Measurements from ENCODE around the gene FAM222A.

FAM222A gene

DNA sequence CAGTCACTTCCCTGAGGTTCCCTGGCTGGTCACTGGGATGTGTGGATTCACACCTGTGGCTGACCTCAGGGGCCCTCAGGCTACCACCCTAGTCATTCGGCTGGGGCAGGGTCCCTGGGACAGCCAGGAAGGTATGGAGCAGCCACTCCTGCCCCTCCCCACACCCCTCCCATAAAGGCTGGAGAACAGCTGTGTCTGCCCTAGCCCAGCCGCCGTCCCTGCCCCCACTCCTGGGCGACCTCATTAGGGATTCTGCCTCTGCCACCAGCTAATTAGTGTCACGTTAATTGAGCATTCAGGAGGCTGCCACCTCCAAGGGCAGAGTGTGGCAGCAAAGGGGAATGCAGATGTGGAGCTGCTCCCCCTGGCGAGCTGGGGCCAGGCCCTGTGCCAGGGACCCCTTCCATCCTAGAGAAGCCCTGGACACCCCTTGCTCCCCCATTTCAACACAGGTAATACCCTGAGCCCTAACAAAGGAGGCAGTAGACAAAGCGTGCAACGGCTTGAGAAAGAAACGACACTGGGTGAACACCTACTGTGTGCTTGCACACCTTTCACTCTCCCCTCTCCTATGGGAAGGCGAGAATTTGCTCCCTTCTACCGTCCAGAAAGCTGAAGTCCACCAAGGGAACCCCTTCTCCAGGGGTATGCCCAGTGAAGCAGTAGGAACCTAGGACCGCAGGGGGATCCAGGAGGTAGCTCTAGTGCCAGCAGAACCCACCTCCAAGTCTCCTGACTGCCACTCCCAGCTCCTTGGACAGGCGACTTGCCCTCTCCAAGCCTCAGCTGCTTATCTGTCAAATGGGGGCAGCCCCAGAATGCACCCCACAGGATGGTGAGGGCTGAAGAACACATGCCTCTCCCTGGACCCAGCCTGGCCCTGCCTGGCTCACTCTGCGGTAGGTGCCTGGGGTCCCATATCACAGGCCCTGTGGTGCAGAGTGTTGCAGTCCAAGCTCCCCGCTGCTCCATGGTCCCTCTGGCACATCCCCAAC is 45.1 kb downstream of the FAM222A start:
- no peak overlapping the region for H3K4me3 ChIP-seq (ENCODE audit: low read depth, low read length)
- no peak for TF ChIP-seq CTCF (conservative IDR thresholded peaks at IDR 0.05; ENCODE audit: low read depth, low read length)
- DNase-seq (ENCODE audit: low read depth): no peak

- TF ChIP-seq CTCF (conservative IDR thresholded peaks at IDR 0.05; ENCODE audit: low read depth, low read length): no peak
- no peak overlapping the region for H3K4me3 ChIP-seq (ENCODE audit: low read depth, low read length)
- no peak for DNase-seq (ENCODE audit: low read depth)
Observed at GRCh38 chr12:109759595-109759994, 46.0 kb downstream of the FAM222A start.

DNA sequence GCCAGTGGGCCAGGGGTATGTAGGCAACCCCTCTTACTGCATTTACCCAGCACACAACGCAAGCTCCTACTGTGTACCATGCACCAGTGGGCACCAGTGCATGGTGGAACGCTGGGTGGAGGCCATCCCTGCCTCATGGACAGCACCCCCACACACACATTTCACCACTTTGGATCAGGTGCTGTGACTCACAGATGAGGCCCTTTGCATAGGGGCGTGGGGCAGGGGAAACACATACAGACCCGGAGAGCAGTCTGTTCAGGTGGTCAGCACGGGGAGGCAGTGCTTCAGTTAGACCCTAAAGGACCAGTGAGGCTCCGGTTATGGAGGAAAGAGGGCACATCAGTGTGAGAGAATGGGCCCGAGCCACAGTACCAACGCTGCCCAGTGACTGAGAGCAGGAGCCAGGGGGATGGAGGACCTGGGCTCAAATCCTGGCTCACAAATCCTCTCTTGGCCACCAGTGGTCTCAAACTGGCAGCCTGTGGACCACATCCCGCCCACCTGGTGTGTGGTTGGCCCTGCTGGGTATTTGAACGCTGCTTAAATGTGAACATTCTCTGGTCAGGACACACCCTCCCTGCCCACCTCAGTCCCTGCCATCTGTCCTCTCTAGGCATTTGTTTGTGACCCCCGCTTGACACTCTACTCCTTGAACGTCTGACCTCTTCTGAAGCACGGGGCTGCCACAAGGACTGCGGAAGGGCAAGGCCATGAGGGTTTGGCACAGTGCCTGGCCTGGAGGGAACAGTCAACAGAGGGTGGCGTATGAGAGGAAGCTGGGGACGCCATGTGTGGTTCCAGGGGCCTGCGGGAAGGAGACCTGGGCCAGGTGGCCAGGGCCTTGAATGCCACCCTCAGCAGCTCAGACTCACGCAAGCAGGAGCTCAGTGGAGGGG is 46.7 kb downstream of the FAM222A start:
- no peak for DNase-seq (ENCODE audit: low read depth)
- no peak overlapping the region for H3K4me3 ChIP-seq (ENCODE audit: low read depth, low read length)
- no peak for TF ChIP-seq CTCF (conservative IDR thresholded peaks at IDR 0.05; ENCODE audit: low read depth, low read length)

DNA sequence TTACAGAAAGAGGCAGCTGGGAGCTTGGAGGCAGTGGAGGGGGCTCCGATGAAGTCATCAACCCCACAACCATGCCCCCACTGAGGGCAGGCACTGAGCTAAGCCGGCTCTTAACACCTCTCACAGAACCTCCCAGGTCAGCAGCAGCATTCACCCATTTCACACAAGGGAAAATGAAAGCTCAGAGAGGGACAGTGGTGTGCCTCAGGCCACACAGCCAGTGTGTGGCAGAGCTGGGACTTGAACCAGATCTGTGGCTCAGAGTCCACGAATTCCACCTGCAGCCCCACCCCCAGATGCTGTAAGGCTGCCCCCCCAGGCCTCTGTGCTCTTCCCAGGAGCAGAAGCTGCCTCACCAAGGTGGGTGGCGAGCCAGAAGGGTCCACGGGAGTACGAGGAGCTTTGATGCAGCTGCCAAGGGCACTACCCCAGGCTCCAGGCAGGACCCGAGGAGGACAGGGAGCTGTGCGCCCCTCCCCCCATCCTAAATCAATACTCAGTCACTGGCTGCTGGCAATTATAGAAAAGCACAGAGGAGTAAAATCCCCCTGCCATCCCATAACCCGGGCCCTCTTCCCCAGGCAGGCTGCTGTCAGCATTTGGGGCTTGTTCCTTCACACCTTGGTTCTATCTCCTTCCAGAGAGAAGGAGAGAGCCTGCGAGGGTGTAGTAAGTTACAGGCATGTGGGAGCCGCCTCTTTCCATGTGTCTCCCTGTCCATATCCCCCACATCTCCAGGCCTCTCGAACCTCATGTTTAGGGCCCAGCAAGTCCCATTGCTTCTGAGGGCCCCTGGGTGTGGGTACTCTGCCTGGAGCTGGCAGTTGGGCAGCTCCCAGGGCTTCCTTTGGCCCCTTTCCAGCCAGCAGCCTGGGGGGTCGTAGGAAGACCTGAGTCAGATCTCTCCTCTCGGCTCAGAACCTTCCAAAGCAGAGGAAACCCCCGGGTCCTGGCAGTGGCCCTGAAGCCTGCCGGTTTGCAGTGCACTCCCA is 47.6 kb downstream of the FAM222A start:
- TF ChIP-seq CTCF (conservative IDR thresholded peaks at IDR 0.05; ENCODE audit: low read depth, low read length): no peak
- no peak overlapping the region for H3K4me3 ChIP-seq (ENCODE audit: low read depth, low read length)

GRCh38 chr12:109762071-109762672 is 48.5 kb downstream of the FAM222A start:
- no peak overlapping the region for H3K4me3 ChIP-seq (ENCODE audit: low read depth, low read length)
- no peak for TF ChIP-seq CTCF (conservative IDR thresholded peaks at IDR 0.05; ENCODE audit: low read depth, low read length)
- no peak for DNase-seq (ENCODE audit: low read depth)

More for the DNA sequence above, 47.6 kb downstream of the FAM222A start:
- DNase-seq (ENCODE audit: low read depth): no peak
